Type B pancreatic cell (in vitro differentiated cells): ENCODE data around the gene ARHGEF37. TPM values are rescaled to one million over a fixed set of nuclear protein-coding genes. Genes with fewer than 3 reads are reported as not detected.
"Not testable (repeated sequence)": the region's sequence is repeated elsewhere in the genome, so short reads cannot be mapped to it uniquely, and the experiment has no call there.

Experiments used
- DNase-seq: peaks from one replicate; pipeline ENCODE4 v3.0.0; 2021; ENCODE audit warnings: mixed read lengths; ENCODE audit not compliant: unreplicated experiment; ENCODE audit errors: extremely low spot score
- H3K27ac Mint-ChIP-seq: 2 replicates; pipeline ENCODE4 v1.8.0; 2021; ENCODE audit warnings: mild to moderate bottlenecking, mixed read lengths
- H3K27me3 Mint-ChIP-seq: 2 replicates; pipeline ENCODE4 v1.8.0; 2021; ENCODE audit warnings: mixed read lengths
- H3K36me3 Mint-ChIP-seq: 2 replicates; pipeline ENCODE4 v1.8.0; 2021; ENCODE audit warnings: mixed read lengths
- H3K4me1 Mint-ChIP-seq: one replicate; pipeline ENCODE4 v1.8.0; 2021; ENCODE audit warnings: mixed read lengths; ENCODE audit not compliant: unreplicated experiment
- H3K4me3 Mint-ChIP-seq: 2 replicates; pipeline ENCODE4 v1.8.0; 2021; ENCODE audit warnings: mild to moderate bottlenecking, mixed read lengths
- H3K9me3 Mint-ChIP-seq: 2 replicates; pipeline ENCODE4 v1.8.0; 2021; ENCODE audit warnings: mixed read lengths
- CTCF ChIP-seq: fragments of 200-600 bp; sonication (generic); conservative IDR thresholded peaks from 2 replicates; pipeline ENCODE4 v1.5.0; 2021; ENCODE audit warnings: antibody characterized with exemption, mild to moderate bottlenecking
- total RNA-seq: library from RNA; stranded (reverse); gene quantifications from 2 replicates; pipeline ENCODE4 v1.2.1, GENCODE V29; 2021; ENCODE audit warnings: low replicate concordance

The ARHGEF37 gene
- total RNA-seq, 1 donor from 2014 or later: 7.1 TPM

- H3K36me3 Mint-ChIP-seq: no peaks in the 10 kb centered on the region
- no peak for TF ChIP-seq CTCF
- peaks cover 5% of the 10 kb centered on the region for H3K27me3 Mint-ChIP-seq
- H3K9me3 Mint-ChIP-seq: no peaks in the 10 kb centered on the region
- DNase-seq: no peak
- H3K4me3 Mint-ChIP-seq: no peak overlapping the region
- H3K27ac Mint-ChIP-seq: no peak overlapping the region
- peaks cover 13% of the 10 kb centered on the region for H3K4me1 Mint-ChIP-seq
Observed at GRCh38 chr5:149646564-149646963, 65.3 kb downstream of the ARHGEF37 start.

- H3K36me3 Mint-ChIP-seq: no peaks in the 10 kb centered on the region
- no peak for DNase-seq
- H3K4me1 Mint-ChIP-seq: peaks cover 13% of the 10 kb centered on the region
- H3K27me3 Mint-ChIP-seq: peaks cover 5% of the 10 kb centered on the region
- no peaks in the 10 kb centered on the region for H3K9me3 Mint-ChIP-seq
- TF ChIP-seq CTCF: no peak
- no peak overlapping the region for H3K27ac Mint-ChIP-seq
- no peak overlapping the region for H3K4me3 Mint-ChIP-seq
Observed at GRCh38 chr5:149647334-149647733, 66.0 kb downstream of the ARHGEF37 start.

DNA sequence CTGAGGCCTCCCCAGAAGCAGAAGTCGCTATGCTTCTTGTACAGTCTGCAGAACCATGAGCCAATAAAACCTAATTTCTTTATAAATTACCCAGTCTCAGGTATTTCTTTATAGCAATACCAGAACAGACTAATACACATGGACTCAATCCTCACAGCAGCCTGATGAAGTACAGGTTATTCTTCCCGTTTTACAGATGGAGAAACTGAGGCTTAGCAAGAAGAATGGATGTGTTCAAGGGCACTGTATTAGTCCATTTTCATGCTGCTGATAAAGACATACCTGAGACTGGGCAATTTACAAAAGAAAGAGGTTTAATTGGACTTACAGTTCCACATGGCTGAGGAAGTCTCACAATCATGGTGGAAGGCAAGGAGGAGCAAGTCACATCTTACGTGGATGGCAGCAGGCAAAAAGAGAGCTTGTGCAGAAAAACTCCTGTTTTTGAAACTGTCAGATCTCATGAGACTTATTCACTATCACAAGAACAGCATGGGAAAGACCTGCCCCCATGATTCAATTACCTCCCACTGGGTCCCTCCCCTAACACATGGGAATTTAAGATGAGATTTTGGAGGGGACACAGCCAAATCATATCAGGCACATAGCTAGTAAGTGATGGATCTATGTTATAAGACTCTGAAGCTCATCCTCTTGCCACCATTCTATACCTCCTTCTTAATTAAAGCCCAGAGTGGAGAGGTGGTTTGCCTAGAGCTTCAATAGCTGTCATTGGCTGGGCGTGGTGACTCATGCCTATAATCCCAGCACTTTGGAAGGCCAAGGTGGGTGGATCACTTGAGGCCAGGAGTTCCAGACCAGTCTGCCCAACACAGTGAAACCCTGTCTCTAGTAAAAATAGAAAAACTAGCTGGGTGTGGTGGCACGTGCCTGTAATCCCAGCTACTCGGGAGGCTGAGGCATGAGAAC lies 67.4 kb downstream of the ARHGEF37 start:
- not testable (repeated sequence) for H3K9me3 Mint-ChIP-seq, H3K4me3 Mint-ChIP-seq, H3K27ac Mint-ChIP-seq, DNase-seq, H3K27me3 Mint-ChIP-seq, H3K36me3 Mint-ChIP-seq
- peaks cover 13% of the 10 kb centered on the region for H3K4me1 Mint-ChIP-seq

GRCh38 chr5:149649730-149650129 lies 68.4 kb downstream of the ARHGEF37 start:
- not testable (repeated sequence) for H3K36me3 Mint-ChIP-seq

DNA sequence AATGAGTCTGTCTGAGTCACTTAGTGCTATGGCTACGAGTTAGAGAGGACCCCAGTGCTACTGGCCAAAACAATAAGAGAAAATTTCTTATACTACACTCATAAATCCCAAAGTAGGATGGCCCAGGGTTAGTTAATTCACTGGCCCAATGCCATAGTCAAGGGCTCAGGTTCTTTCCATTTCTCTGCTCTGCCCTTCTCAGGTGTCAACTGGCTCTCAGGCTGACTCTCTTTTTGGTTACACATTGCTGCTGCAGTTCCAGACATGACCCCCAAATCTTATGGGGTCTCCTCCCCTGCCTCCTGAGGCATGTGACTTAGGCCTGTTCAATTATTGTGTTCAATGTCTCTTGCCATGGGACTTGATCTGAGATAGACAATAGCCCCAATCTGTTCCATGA lies 70.4 kb downstream of the ARHGEF37 start:
- Mint-ChIP-seq H3K27me3 (no peaks in the 10 kb centered on the region), H3K9me3 (no peaks in the 10 kb centered on the region), H3K36me3 (no peaks in the 10 kb centered on the region), H3K4me3 (no peak overlapping the region), H3K4me1 (peaks cover 3% of the 10 kb centered on the region), H3K27ac (no peak overlapping the region)
- no peak for TF ChIP-seq CTCF
- DNase-seq: no peak

More at GRCh38 chr5:149649730-149650129, 68.4 kb downstream of the ARHGEF37 start:
- not testable (repeated sequence) for H3K9me3 Mint-ChIP-seq, DNase-seq, H3K4me3 Mint-ChIP-seq, H3K27me3 Mint-ChIP-seq, H3K27ac Mint-ChIP-seq
- peaks cover 13% of the 10 kb centered on the region for H3K4me1 Mint-ChIP-seq

GRCh38 chr5:149652697-149653096 lies 71.4 kb downstream of the ARHGEF37 start:
- Mint-ChIP-seq H3K4me1 (no peaks in the 10 kb centered on the region), H3K27me3 (peaks cover 4% of the 10 kb centered on the region), H3K4me3 (no peak overlapping the region), H3K27ac (no peak overlapping the region), H3K36me3 (no peaks in the 10 kb centered on the region), H3K9me3 (no peaks in the 10 kb centered on the region)
- no peak for DNase-seq
- no peak for TF ChIP-seq CTCF
